Fibroblast of skin of abdomen (primary cell): Measurements from ENCODE around the gene GPR161.

Experiments used
- DNase-seq: peaks from one replicate; pipeline ENCODE4 v3.0.0-alpha.2; 2013

Gene GPR161

GRCh38 chr1:168031627-168032026 lies 105.1 kb downstream of the GPR161 start:
- DNase-seq, result no peak

DNA sequence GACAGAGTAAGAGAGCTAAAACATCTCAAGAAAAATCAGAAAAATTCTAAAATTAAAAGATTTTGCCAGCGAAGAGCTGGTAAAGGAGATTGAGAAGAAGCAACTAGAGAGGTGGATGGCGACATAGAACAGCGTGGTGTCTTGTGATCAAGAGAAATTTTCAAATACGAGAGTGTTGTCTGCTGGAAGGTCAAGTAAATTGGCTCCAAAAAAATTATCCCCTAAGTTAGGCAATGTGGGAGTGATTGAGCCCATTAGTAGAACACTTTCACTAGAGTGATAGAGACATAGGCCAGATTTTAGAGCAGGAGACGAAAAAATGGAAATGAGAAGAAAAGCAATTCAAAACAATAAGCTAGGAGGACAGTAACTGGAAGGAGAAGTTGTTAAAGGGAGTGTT lies 105.5 kb downstream of the GPR161 start:
- no peak for DNase-seq
